Smooth muscle cell (in vitro differentiated cells): ENCODE results near the gene GALR1. TPM values are rescaled to one million over a fixed set of nuclear protein-coding genes. Genes with fewer than 3 reads are reported as not detected.
"Not testable (repeated sequence)": the region's sequence is repeated elsewhere in the genome, so short reads cannot be mapped to it uniquely, and the experiment has no call there.

ENCODE experiments used
- DNase-seq: peaks from one replicate; lab custom pipeline; 2025; ENCODE audit not compliant: unreplicated experiment; lab: John Stamatoyannopoulos, UW
- H2AFZ ChIP-seq: fragments of 200-600 bp; sonication (generic); 2 replicates; pipeline ENCODE4 v1.6.0; 2016; ENCODE audit warnings: antibody characterized with exemption, low read depth, mild to moderate bottlenecking
- H3F3A ChIP-seq: fragments of 200-600 bp; sonication (generic); 2 replicates; pipeline ENCODE4 v1.6.0; 2017; ENCODE audit warnings: antibody characterized with exemption, low read depth
- H3K27ac ChIP-seq: fragments of 200-600 bp; sonication (generic); 2 replicates; pipeline ENCODE4 v1.5.1; 2016; ENCODE audit warnings: low read depth, mild to moderate bottlenecking
- H3K27me3 ChIP-seq: fragments of 200-600 bp; sonication (generic); 2 replicates; pipeline ENCODE4 v1.6.1; 2016; ENCODE audit warnings: low read depth, mild to moderate bottlenecking
- H3K36me3 ChIP-seq: fragments of 200-600 bp; sonication (generic); 2 replicates; pipeline ENCODE4 v1.5.1; 2016; ENCODE audit warnings: low read depth
- H3K4me1 ChIP-seq: fragments of 200-600 bp; sonication (generic); 2 replicates; pipeline ENCODE4 v1.5.1; 2016; ENCODE audit warnings: low read depth
- H3K4me2 ChIP-seq: fragments of 200-600 bp; sonication (generic); 2 replicates; pipeline ENCODE4 v1.6.0; 2016; ENCODE audit warnings: mild to moderate bottlenecking
- H3K4me3 ChIP-seq: fragments of 200-600 bp; sonication (generic); 2 replicates; pipeline ENCODE4 v1.5.1; 2016; ENCODE audit warnings: mild to moderate bottlenecking
- H3K79me2 ChIP-seq: fragments of 200-600 bp; sonication (generic); 2 replicates; pipeline ENCODE4 v1.6.0; 2016; ENCODE audit warnings: low read depth, mild to moderate bottlenecking
- H3K9ac ChIP-seq: fragments of 200-600 bp; sonication (generic); 2 replicates; pipeline ENCODE4 v1.6.0; 2016; ENCODE audit warnings: low read depth
- H3K9me3 ChIP-seq: fragments of 200-600 bp; sonication (generic); replicated peaks from 2 replicates; pipeline ENCODE4 v1.5.1; 2016; ENCODE audit warnings: low read depth
- H4K20me1 ChIP-seq: fragments of 200-600 bp; sonication (generic); 2 replicates; pipeline ENCODE4 v1.6.0; 2016; ENCODE audit warnings: low read depth
- WGBS: methylation state at CpG from one replicate; pipeline ENCODE4 v1.1.7; 2016; ENCODE audit warnings: low lambda C conversion rate; 5-methylcytosine and 5-hydroxymethylcytosine counted together
- polyA plus RNA-seq: library from polyadenylated mRNA; unstranded; fragments of >200 nt; fragmentation: Nextera tagmentation; extraction: Ambion mirVana; gene quantifications from 2 replicates; pipeline ENCODE4 v1.2.1, GENCODE V29; 2016
- total RNA-seq: library from RNA; depleted of rRNA; stranded (reverse); fragments of >200 nt; gene quantifications from 2 replicates; pipeline ENCODE4 v1.2.3, GENCODE V29; 2014
- TF ChIP-seq, protein P1 (sequence below): fragments of 200-600 bp; sonication (generic); IDR thresholded peaks from 2 replicates; pipeline ENCODE4 v1.5.1; 2017; ENCODE audit warnings: borderline replicate concordance, mild to moderate bottlenecking, antibody characterized with exemption; ENCODE audit not compliant: insufficient read depth, poor library complexity, severe bottlenecking

The GALR1 gene
- total and polyA plus RNA-seq, 2 experiments from 2014 or later, result not detected

DNA sequence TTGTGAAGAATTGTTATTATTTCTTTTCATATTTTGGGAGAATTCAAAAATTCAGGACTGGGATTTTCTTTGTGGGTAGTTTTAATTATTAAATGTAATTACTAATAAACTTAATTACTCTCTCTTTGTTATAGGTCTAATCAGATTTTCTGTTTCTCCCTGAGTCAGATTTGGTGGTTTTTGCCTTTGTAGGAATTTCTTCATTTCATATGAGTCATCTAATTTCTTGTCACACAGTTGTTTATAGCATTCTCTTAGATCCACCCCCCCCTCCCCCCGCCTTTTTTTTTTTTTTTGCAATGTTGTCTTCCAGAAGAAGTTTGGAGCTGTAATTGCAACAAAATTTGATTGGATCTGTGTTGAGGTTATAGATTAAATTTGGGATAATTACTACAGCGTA, 26.0 kb upstream of the GALR1 start:
- no peaks in the 10 kb centered on the region for H3K9me3 ChIP-seq
- H3K27ac ChIP-seq, result no peak overlapping the region
- DNase-seq, result no peak
- H4K20me1 ChIP-seq, result no peaks in the 10 kb centered on the region
- no peaks in the 10 kb centered on the region for H3F3A ChIP-seq
- no peak overlapping the region for H3K4me2 ChIP-seq
- H2AFZ ChIP-seq, result no peak overlapping the region
- H3K9ac ChIP-seq, result no peak overlapping the region
- H3K27me3 ChIP-seq, result no peaks in the 10 kb centered on the region
- no peaks in the 10 kb centered on the region for H3K4me1 ChIP-seq
- no peak overlapping the region for H3K4me3 ChIP-seq
- TF ChIP-seq, protein P1, sequence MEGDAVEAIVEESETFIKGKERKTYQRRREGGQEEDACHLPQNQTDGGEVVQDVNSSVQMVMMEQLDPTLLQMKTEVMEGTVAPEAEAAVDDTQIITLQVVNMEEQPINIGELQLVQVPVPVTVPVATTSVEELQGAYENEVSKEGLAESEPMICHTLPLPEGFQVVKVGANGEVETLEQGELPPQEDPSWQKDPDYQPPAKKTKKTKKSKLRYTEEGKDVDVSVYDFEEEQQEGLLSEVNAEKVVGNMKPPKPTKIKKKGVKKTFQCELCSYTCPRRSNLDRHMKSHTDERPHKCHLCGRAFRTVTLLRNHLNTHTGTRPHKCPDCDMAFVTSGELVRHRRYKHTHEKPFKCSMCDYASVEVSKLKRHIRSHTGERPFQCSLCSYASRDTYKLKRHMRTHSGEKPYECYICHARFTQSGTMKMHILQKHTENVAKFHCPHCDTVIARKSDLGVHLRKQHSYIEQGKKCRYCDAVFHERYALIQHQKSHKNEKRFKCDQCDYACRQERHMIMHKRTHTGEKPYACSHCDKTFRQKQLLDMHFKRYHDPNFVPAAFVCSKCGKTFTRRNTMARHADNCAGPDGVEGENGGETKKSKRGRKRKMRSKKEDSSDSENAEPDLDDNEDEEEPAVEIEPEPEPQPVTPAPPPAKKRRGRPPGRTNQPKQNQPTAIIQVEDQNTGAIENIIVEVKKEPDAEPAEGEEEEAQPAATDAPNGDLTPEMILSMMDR, result no peak
- H3K36me3 ChIP-seq, result no peaks in the 10 kb centered on the region
- no peaks in the 10 kb centered on the region for H3K79me2 ChIP-seq
- WGBS, result 91% methylated on average over 2 of the region's 2 CpGs

DNA sequence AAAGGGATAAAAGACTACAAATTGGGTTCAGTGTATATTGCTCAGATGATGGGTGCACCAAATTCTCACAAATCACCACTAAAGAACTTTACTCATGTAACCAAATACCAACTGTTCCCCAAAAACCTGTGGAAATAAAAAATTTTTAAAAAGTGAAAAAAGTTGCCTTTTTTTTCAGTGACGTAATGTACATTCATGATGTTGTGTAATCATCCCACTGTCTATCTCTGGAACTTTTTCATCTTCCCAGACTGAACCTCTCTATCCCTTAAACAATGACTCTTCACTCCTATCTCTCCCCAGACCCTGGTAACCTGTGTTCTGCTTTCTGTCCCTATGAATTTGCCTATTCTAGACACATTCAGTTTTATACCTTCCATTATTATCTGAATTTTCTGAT, 19.0 kb upstream of the GALR1 start:
- H3K9me3 ChIP-seq, result no peaks in the 10 kb centered on the region
- TF ChIP-seq, protein P1, result no peak
- H3K4me3 ChIP-seq, result no peak overlapping the region
- H4K20me1 ChIP-seq, result no peaks in the 10 kb centered on the region
- H3K27me3 ChIP-seq, result no peaks in the 10 kb centered on the region
- 88% methylated on average over 1 of the region's 1 CpG for WGBS
- DNase-seq, result no peak
- H2AFZ ChIP-seq, result no peak overlapping the region
- H3K27ac ChIP-seq, result no peak overlapping the region
- no peaks in the 10 kb centered on the region for H3F3A ChIP-seq
- H3K36me3 ChIP-seq, result no peaks in the 10 kb centered on the region
- no peaks in the 10 kb centered on the region for H3K4me1 ChIP-seq
- H3K4me2 ChIP-seq, result no peak overlapping the region
- H3K79me2 ChIP-seq, result no peaks in the 10 kb centered on the region
- no peak overlapping the region for H3K9ac ChIP-seq

DNA sequence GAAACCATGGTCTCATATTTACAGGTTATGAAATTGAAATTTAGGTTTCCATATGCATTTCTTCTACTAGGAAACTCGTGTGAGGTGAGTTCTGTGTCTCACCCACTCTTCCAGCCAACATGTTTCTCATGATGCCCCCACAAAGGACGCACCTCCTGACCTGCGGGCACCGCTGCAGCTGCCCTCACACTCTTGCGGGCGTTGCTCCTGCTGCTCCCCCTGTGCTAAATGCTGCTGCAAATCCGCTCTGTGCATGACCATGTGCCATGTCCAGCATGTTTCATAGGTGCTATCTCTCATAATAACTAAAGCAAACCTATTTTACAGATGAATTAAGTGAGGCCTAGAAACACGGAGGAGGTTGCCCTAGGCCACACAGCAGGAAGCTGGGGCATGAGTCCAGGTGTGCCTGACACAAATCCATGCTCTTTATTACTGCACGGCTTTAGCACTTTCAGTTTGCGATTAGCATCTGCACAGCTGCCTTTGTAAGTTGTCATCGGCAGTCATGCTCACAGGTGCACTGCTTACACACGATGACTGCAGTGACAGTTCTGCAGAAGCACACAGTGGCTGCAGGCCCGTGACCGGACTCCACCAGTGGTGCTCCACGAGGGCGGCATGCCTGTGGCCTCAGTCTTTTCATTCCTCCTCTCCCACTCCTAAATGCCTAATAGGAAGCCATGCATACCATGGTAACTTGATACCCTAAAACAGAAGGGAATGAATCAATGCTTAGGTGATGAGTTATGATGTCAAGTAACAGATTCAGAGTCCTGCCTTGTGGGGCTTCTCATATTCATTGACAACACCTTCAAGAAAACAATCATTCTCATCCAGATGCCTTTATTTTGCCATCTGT, 14.9 kb upstream of the GALR1 start:
- Histone ChIP-seq H3K27me3 (no peaks in the 10 kb centered on the region), H3F3A (no peaks in the 10 kb centered on the region), H3K4me3 (no peak overlapping the region), H3K27ac (no peak overlapping the region), H2AFZ (no peak overlapping the region), H3K9ac (no peak overlapping the region), H3K4me2 (no peak overlapping the region), H4K20me1 (no peaks in the 10 kb centered on the region), H3K79me2 (no peaks in the 10 kb centered on the region), H3K36me3 (no peaks in the 10 kb centered on the region), H3K4me1 (no peaks in the 10 kb centered on the region), H3K9me3 (peaks cover 4% of the 10 kb centered on the region)
- TF ChIP-seq, protein P1, result no peak
- no peak for DNase-seq
- 85% methylated on average over 16 of the region's 16 CpGs for WGBS

DNA sequence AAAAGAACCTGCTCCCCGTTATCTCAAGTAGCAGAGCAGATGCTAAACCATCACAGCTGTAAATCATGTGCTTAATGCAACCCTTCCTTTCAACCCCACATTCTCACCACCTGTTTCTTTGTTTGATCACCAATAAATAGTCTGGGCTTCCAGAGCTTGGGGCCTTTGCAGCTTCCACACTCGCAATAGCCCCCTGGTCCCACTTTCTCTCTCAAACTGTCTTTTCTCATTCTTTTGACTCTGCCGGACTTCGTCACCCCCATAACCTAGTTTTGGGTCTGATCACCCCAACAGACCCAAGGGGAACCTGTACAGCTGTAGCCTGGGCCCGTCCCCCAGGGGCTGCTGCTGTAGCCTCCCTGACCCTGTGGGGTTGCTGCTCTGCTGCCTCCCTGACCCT, 10.4 kb upstream of the GALR1 start:
- not testable (repeated sequence) for H3K9me3 ChIP-seq, H3K36me3 ChIP-seq, H2AFZ ChIP-seq

More for the DNA sequence above, 10.4 kb upstream of the GALR1 start:
- H3K79me2 ChIP-seq, H3K9ac ChIP-seq, H3K4me2 ChIP-seq, H3K27ac ChIP-seq, H3F3A ChIP-seq, H3K4me3 ChIP-seq, DNase-seq, H3K4me1 ChIP-seq, H4K20me1 ChIP-seq, H3K27me3 ChIP-seq: not testable (repeated sequence)
- WGBS, result 86% methylated on average over 5 of the region's 5 CpGs
